ENCODE data around the gene ACBD5.
"Not testable (repeated sequence)": the region's sequence is repeated elsewhere in the genome, so short reads cannot be mapped to it uniquely, and the experiment has no call there.

ACBD5 gene

GRCh38 chr10:27242473-27242950 is 1.9 kb upstream of the ACBD5 start:
- H3K4me3 ChIP-seq (ENCODE audit: low read depth, low read length), result peak overlapping the region; percentile 73

GRCh38 chr10:27241652-27242472 is 1.3 kb upstream of the ACBD5 start:
- peak; percentile 83 for DNase-seq (ENCODE audit: low read depth)
- H3K4me3 ChIP-seq (ENCODE audit: low read depth, low read length), result peak overlapping the region; percentile 73

More at GRCh38 chr10:27242473-27242950, 1.9 kb upstream of the ACBD5 start:
- DNase-seq (ENCODE audit: low read depth), result no peak

- DNase-seq (ENCODE audit: low read depth), result no peak
- H3K4me3 ChIP-seq (ENCODE audit: low read depth, low read length), result peak overlapping the region; percentile 73
Measured at GRCh38 chr10:27241010-27241651, 534 bp upstream of the ACBD5 start.

GRCh38 chr10:27237531-27237930 is 3.1 kb downstream of the ACBD5 start:
- not testable (repeated sequence) for DNase-seq (ENCODE audit: low read depth); H3K4me3 ChIP-seq (ENCODE audit: low read depth, low read length)

GRCh38 chr10:27236589-27237128 is 3.9 kb downstream of the ACBD5 start:
- H3K4me3 ChIP-seq (ENCODE audit: low read depth, low read length), result not testable (repeated sequence)

GRCh38 chr10:27235706-27236105 is 4.9 kb downstream of the ACBD5 start:
- no peak overlapping the region for H3K4me3 ChIP-seq (ENCODE audit: low read depth, low read length)
- no peak for DNase-seq (ENCODE audit: low read depth)

More at GRCh38 chr10:27236589-27237128, 3.9 kb downstream of the ACBD5 start:
- DNase-seq (ENCODE audit: low read depth), result not testable (repeated sequence)

- DNase-seq (ENCODE audit: low read depth), result no peak
- no peak overlapping the region for H3K4me3 ChIP-seq (ENCODE audit: low read depth, low read length)
Measured at GRCh38 chr10:27230022-27230421, 10.6 kb downstream of the ACBD5 start.

- H3K4me3 ChIP-seq (ENCODE audit: low read depth, low read length), result no peak overlapping the region
- no peak for DNase-seq (ENCODE audit: low read depth)
Measured at GRCh38 chr10:27225642-27226257, 14.8 kb downstream of the ACBD5 start.

- H3K4me3 ChIP-seq (ENCODE audit: low read depth, low read length), result no peak overlapping the region
- no peak for DNase-seq (ENCODE audit: low read depth)
Measured at GRCh38 chr10:27225011-27225590, 15.5 kb downstream of the ACBD5 start.

- no peak for DNase-seq (ENCODE audit: low read depth)
- H3K4me3 ChIP-seq (ENCODE audit: low read depth, low read length), result no peak overlapping the region
Measured at GRCh38 chr10:27223964-27224363, 16.6 kb downstream of the ACBD5 start.

GRCh38 chr10:27207350-27207749 is 33.2 kb downstream of the ACBD5 start:
- no peak overlapping the region for H3K4me3 ChIP-seq (ENCODE audit: low read depth, low read length)
- DNase-seq (ENCODE audit: low read depth), result no peak

- DNase-seq (ENCODE audit: low read depth), result no peak
- no peak overlapping the region for H3K4me3 ChIP-seq (ENCODE audit: low read depth, low read length)
Measured at GRCh38 chr10:27203806-27204205, 36.8 kb downstream of the ACBD5 start.

- DNase-seq (ENCODE audit: low read depth), result no peak
- no peak overlapping the region for H3K4me3 ChIP-seq (ENCODE audit: low read depth, low read length)
Measured at GRCh38 chr10:27197980-27198620, 42.5 kb downstream of the ACBD5 start.

GRCh38 chr10:27192284-27192683 is 48.3 kb downstream of the ACBD5 start:
- H3K4me3 ChIP-seq (ENCODE audit: low read depth, low read length), result no peak overlapping the region
- peak; percentile 84 for DNase-seq (ENCODE audit: low read depth)

- H3K4me3 ChIP-seq (ENCODE audit: low read depth, low read length), result no peak overlapping the region
- DNase-seq (ENCODE audit: low read depth), result no peak
Measured at GRCh38 chr10:27190508-27190907, 50.1 kb downstream of the ACBD5 start.

GRCh38 chr10:27188897-27189296 is 51.7 kb downstream of the ACBD5 start:
- no peak for DNase-seq (ENCODE audit: low read depth)
- H3K4me3 ChIP-seq (ENCODE audit: low read depth, low read length), result no peak overlapping the region

GRCh38 chr10:27188259-27188658 is 52.3 kb downstream of the ACBD5 start:
- no peak for DNase-seq (ENCODE audit: low read depth)
- H3K4me3 ChIP-seq (ENCODE audit: low read depth, low read length), result no peak overlapping the region

- DNase-seq (ENCODE audit: low read depth), result no peak
- no peak overlapping the region for H3K4me3 ChIP-seq (ENCODE audit: low read depth, low read length)
Measured at GRCh38 chr10:27169849-27170248, 70.7 kb downstream of the ACBD5 start.

- no peak for DNase-seq (ENCODE audit: low read depth)
- H3K4me3 ChIP-seq (ENCODE audit: low read depth, low read length), result no peak overlapping the region
Measured at GRCh38 chr10:27158421-27158820, 82.2 kb downstream of the ACBD5 start.

Measured in skeletal muscle cell (primary cell).